Measurements from ENCODE around the gene DUOXA2.
"Not testable (repeated sequence)": the region's sequence is repeated elsewhere in the genome, so short reads cannot be mapped to it uniquely, and the experiment has no call there.

DUOXA2 gene

GRCh38 chr15:45114076-45114750, at the start of gene DUOXA2, which contains the start of gene DUOX2:
TSS of gene DUOXA2 (plus strand) at chr15:45114326. CDS start at chr15:45114606, 280 bp downstream.
TSS of gene DUOX2 (minus strand) at chr15:45114172. CDS start at chr15:45113411, 761 bp downstream.
- DNase-seq = no peak

GRCh38 chr15:45064386-45064785, 49.7 kb upstream of the DUOXA2 start:
- no peak for DNase-seq

DNA sequence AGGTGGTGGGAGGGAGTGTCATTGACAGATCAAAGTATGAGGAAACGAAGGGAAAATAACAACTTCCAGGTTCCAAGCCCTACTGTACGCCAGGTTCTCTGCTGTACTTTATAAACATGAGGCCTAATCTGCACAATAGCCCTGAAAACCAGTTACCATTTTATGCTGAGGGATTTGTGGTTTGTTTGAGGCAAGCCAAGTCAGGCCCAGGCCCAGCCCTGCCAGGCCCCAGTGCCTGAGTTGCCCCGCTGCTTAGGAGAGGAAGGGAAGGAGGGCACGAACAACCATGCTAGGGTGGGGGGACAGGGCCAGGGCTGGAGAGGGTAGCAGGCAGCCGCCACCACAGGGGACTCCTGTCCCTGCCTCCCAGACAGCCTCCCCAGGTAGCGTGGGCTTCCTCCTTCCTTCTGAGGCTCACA, 44.2 kb upstream of the DUOXA2 start:
- not testable (repeated sequence) for DNase-seq

DNA sequence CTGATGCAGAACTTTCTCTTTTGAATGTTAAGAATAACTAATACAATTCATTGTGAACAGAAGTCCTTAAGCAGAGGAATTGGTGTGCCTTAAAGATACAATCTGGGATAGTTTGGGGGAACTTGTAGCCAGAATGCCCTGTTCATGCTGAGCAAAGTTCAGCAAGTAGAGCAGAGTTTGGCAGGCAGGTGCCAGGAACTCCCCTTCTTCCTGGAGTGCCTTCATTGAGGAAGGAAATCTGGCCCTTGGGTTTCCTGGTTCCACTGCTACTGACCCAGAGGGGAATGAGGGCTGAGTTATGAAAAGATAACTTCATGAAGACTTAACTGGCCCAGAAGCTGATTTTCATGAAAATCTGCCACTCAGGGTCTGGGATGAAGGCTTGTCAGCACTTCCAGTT, 40.5 kb upstream of the DUOXA2 start:
- not testable (repeated sequence) for DNase-seq

DNA sequence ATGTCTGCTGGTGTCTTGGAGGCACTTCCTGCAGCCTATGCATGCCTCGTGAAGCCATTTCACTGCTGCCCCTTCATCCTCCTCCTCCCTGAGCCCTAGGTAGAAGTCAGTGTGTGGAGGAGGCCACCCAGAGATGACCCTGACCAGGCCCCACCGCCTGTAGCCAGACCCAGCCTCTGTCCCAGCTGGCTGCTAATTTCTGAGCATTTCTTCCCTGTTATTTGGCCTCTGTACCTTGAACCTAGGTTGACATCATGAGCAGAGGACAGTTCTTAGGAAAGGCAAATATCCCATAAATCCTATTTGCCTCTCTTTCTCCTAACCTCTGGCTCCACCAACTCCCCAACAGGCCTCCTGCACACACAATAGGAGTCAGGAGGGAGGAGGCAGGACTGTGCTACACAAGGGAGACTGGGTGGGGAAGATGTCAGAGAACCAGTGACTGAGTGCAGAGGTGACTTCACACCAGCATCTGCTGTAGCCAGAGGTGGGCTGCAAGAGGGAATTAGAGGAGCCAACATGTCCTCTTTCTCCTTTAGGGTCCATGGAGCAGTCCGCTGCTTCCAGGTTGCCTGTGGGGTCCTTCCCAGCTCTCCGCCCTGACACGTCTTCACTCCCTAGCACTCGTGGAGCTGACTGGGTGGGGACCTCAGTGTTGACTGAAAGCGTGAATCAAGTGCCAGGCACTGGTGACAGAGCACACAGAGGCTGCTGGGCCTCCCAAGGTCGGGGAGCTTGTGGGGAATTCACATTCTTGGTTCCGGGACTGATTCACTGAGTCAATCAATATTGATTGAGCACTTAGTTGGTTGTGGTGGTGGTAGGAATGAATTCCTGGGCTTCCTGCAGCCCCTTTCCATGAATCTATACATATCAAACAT, 38.4 kb upstream of the DUOXA2 start:
- DNase-seq = not testable (repeated sequence)

GRCh38 chr15:45077391-45077790, 36.7 kb upstream of the DUOXA2 start:
- not testable (repeated sequence) for DNase-seq

GRCh38 chr15:45079201-45079600, 34.9 kb upstream of the DUOXA2 start:
- DNase-seq = not testable (repeated sequence)

GRCh38 chr15:45079628-45080246, 34.4 kb upstream of the DUOXA2 start:
- DNase-seq = not testable (repeated sequence)

DNA sequence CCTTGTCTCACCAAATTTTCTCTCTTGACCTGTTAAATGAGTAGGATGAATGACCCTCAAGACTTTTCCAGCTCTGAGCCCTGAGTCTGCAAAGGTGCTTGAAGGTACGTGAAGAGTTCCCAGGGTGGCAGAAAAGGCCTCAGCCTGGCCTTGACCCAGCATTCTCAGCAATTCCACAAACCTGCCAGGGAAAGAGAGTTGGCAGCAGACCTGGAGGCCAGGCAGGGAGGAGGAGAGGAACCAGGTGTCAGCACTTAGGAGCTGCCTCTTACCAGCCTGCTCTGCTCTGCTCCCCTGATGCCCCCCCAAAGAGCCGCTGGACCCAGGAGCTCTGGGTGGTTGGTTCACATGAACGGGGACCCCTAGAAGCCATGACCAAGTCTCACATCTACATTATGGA, 33.5 kb upstream of the DUOXA2 start:
- not testable (repeated sequence) for DNase-seq

- DNase-seq = not testable (repeated sequence)
Observed at GRCh38 chr15:45082412-45082811, 31.7 kb upstream of the DUOXA2 start.

DNA sequence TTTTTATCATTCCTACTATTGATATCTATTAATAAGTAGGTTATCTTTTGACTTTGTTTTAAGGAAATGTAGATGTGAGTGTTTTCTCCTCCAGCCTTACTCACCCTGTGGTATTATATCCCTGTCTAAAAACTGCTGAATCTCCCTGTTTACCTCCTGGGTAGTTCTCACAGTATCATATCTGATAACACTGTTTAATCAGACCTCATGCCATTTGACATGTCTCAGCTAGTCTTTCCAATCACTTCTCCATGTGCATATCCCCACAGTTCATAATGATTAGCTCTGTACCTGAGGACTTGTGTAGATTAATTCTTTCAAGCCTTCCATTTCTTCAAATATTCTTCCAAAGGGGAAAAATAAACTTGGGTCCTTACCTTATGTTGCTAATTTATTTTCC, 30.9 kb upstream of the DUOXA2 start:
- DNase-seq = no peak

DNA sequence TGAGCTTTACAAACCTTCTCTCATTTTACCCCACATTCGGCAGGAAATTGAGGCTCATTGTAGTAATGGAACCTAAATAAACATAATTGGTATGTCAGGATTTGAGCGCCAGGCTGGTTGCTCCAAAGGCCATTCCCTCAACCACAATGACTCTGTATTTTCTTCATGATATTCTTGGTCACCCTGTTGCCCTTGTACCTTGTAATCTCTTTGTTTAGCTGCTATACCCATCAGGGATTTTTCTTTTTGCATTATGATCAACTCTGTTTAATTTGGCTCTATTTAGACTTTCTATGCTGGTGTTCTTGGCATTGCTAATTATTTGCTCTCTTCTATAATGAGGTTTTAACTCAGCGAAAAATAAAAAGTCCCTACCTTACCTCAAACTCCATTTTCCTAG, 30.0 kb upstream of the DUOXA2 start:
- no peak for DNase-seq

DNA sequence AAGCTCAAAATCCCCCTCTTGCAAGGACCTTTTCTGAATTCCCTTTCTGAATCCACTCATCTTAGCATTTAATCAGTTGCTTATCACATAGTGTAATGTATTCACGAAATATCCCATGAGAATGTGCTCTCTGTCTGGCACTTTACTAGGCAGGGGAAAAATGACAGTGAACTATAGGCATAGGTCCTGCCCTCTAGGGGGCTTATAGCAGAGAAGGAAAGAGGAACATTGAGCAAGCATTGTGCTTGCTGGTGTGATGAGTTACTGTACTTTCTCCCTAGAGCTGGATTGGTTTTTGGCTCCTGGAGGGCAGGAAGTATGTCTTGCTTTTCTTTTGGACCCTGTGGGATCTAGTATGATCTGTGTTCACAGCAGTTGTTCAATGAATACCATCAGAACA, 26.6 kb upstream of the DUOXA2 start:
- DNase-seq = no peak

GRCh38 chr15:45088801-45089711, 25.1 kb upstream of the DUOXA2 start:
- no peak for DNase-seq

DNA sequence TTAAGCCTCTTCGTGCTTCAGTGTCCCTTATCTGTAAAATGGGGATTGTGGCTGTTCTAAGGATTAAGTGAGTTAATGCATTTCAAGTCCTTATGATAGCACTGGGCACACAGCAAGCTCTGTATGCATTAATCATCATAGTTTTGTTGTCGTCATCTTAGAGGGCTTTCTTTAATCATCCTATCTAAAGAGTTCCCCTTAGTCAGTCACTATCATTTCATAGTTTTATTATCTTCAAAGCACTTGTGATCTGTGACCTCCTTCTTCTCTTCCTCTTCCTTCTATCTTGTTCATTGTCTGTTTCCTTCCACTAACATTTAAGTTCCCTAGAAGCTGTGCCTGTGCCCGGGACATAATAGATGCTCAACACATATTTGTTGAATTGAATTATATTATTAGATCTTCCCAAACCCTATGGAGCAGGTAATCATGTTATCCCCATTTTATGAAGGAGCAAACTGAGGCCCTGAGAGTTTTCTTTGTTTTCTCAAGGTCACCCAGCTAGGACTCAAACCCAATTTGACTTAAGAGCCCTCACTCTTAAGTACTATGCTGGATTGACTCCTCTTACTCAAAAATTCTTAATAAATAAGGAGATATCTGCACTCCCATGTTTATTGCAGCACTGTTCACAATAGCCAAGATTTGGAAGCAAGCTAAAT, 24.3 kb upstream of the DUOXA2 start:
- no peak for DNase-seq

DNA sequence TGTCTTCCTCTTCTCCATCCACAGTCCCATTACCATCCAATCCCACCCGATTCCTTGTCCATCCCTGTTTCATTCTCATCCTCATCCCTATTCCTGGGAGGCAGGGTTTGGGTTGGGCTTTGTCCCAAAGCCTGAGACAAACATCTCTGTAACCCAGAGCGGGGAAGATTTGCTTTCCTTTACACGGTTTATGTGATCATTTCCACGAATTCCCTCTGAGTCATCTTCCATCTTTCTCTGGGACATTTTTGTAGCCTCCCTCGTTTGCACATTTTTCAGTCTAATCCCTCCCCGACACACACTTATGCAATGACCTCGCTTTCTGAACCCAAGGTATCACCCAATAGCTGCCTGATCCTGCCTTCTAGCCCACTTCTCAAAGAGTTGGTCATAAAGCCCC, 23.0 kb upstream of the DUOXA2 start:
- DNase-seq = no peak

- DNase-seq = no peak
Observed at GRCh38 chr15:45091576-45091975, 22.6 kb upstream of the DUOXA2 start.

- no peak for DNase-seq
Observed at GRCh38 chr15:45093013-45093412, 21.1 kb upstream of the DUOXA2 start.

- no peak for DNase-seq
Observed at GRCh38 chr15:45093622-45094357, 20.3 kb upstream of the DUOXA2 start.

DNA sequence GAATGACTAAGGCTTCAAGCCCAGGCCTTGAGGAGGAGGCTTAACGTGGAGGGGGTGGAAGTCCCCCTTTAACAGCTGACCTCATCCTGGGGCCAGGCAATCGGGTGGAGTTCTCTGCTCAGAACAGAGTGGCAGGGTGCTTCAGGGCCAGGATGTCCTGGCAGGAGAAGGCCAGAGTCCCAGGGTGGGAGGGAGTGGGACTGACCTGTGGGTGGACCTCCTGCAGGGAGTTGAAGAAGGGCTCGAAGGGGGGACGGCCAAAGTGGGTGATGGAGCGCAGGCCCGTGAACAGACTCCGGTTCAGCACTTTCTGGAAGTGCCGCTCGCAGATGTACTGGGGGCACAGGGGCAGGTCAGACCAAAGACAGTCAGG, 19.8 kb upstream of the DUOXA2 start:
- DNase-seq = no peak

DNA sequence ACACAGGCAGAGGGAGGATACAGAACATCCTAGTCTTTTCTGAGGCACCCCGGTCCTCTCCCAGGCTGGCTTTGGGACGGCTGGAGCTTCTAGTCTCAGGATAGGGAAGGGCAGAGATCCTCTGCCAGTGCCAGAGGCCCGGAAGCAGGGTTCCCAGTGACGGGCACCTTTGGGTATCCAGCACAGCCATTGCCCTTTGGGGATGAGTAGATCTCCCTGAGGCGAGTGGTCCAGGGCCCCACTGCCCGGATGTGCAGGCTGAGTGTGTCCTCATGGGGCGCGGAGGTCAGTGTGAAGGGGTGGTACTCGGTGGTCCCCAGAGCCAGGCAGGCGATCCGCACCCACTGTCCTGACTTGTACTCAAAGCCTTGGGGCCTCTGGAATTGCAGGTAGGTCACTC, 18.5 kb upstream of the DUOXA2 start:
- no peak for DNase-seq

All from CD4-positive, alpha-beta T cell treated with Interleukin-17A for 1 hour (primary cell).